ENCODE measurements around the gene SLC35F2.
"Not testable (repeated sequence)": the region's sequence is repeated elsewhere in the genome, so short reads cannot be mapped to it uniquely, and the experiment has no call there.

- not testable (repeated sequence) for TF ChIP-seq MAFK, POLR2A (IDR thresholded peaks at IDR 0.05; ENCODE audit: low read depth, low read length)
- TF ChIP-seq, protein P1, sequence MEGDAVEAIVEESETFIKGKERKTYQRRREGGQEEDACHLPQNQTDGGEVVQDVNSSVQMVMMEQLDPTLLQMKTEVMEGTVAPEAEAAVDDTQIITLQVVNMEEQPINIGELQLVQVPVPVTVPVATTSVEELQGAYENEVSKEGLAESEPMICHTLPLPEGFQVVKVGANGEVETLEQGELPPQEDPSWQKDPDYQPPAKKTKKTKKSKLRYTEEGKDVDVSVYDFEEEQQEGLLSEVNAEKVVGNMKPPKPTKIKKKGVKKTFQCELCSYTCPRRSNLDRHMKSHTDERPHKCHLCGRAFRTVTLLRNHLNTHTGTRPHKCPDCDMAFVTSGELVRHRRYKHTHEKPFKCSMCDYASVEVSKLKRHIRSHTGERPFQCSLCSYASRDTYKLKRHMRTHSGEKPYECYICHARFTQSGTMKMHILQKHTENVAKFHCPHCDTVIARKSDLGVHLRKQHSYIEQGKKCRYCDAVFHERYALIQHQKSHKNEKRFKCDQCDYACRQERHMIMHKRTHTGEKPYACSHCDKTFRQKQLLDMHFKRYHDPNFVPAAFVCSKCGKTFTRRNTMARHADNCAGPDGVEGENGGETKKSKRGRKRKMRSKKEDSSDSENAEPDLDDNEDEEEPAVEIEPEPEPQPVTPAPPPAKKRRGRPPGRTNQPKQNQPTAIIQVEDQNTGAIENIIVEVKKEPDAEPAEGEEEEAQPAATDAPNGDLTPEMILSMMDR (conservative IDR thresholded peaks at IDR 0.05; ENCODE audit: low read depth, low read length) = not testable (repeated sequence)
These were observed 24.7 kb downstream of the SLC35F2 start for GRCh38 chr11:107833926-107834325.

Data from IMR-90 (cell line).